Measurements from ENCODE around the gene CACNA1I.

DNA sequence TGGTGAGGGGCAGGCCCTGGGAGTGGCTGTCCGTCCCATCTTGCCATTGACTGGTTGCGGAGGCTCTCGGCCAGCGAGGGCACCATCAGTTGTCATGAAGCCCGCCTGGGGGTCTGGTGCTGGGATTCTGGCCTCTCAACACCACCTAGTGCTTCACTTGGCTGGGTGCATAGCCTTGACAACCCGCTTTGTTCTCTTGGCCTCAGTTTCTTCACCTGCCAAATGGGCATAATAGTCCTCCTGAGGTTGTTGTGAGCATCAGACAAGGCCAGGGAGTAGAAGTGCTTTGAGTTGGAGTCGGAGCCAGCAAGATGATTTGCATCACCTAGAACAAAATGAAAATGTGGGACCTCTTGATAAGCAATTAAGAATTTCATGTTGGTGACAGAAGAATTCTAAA lies 1.5 kb upstream of the CACNA1I start:
- TF ChIP-seq, protein P1, sequence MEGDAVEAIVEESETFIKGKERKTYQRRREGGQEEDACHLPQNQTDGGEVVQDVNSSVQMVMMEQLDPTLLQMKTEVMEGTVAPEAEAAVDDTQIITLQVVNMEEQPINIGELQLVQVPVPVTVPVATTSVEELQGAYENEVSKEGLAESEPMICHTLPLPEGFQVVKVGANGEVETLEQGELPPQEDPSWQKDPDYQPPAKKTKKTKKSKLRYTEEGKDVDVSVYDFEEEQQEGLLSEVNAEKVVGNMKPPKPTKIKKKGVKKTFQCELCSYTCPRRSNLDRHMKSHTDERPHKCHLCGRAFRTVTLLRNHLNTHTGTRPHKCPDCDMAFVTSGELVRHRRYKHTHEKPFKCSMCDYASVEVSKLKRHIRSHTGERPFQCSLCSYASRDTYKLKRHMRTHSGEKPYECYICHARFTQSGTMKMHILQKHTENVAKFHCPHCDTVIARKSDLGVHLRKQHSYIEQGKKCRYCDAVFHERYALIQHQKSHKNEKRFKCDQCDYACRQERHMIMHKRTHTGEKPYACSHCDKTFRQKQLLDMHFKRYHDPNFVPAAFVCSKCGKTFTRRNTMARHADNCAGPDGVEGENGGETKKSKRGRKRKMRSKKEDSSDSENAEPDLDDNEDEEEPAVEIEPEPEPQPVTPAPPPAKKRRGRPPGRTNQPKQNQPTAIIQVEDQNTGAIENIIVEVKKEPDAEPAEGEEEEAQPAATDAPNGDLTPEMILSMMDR (IDR thresholded peaks at IDR 0.05): no peak
- no peak for TF ChIP-seq EZH2phosphoT487 (IDR thresholded peaks at IDR 0.05)
- TF ChIP-seq EZH2 (IDR thresholded peaks at IDR 0.05): no peak
